Hepatocyte (in vitro differentiated cells): Measurements from ENCODE around the gene IFI30.

Experiments used
- EZH2 ChIP-seq: fragments of 200-600 bp; sonication (generic); IDR thresholded peaks from 2 replicates; pipeline ENCODE4 v1.6.1; 2016; ENCODE audit warnings: antibody characterized with exemption, mild to moderate bottlenecking, borderline replicate concordance
- TF ChIP-seq, protein P1 (sequence below): fragments of 200-600 bp; sonication (generic); IDR thresholded peaks from 2 replicates; pipeline ENCODE4 v1.5.1; 2016; ENCODE audit warnings: antibody characterized with exemption, mild to moderate bottlenecking; ENCODE audit not compliant: poor library complexity

GRCh38 chr19:18140473-18140872 is 33.1 kb upstream of the IFI30 start:
- TF ChIP-seq, protein P1, sequence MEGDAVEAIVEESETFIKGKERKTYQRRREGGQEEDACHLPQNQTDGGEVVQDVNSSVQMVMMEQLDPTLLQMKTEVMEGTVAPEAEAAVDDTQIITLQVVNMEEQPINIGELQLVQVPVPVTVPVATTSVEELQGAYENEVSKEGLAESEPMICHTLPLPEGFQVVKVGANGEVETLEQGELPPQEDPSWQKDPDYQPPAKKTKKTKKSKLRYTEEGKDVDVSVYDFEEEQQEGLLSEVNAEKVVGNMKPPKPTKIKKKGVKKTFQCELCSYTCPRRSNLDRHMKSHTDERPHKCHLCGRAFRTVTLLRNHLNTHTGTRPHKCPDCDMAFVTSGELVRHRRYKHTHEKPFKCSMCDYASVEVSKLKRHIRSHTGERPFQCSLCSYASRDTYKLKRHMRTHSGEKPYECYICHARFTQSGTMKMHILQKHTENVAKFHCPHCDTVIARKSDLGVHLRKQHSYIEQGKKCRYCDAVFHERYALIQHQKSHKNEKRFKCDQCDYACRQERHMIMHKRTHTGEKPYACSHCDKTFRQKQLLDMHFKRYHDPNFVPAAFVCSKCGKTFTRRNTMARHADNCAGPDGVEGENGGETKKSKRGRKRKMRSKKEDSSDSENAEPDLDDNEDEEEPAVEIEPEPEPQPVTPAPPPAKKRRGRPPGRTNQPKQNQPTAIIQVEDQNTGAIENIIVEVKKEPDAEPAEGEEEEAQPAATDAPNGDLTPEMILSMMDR: no peak
- no peak for TF ChIP-seq EZH2
